H4 (cell line): ENCODE measurements around the gene CMYA5. TPM values are rescaled to one million over a fixed set of nuclear protein-coding genes. Genes with fewer than 3 reads are reported as not detected.
"Not testable (repeated sequence)": the region's sequence is repeated elsewhere in the genome, so short reads cannot be mapped to it uniquely, and the experiment has no call there.

Source experiments
- DNase-seq: peaks from one replicate; pipeline ENCODE4 v3.0.0-alpha.2; 2015; ENCODE audit warnings: low spot score
- total RNA-seq: library from RNA; depleted of rRNA; stranded (reverse); fragments of >200 nt; shearing (Covaris generic); gene quantifications from 2 replicates; pipeline ENCODE4 v1.2.3, GENCODE V29; 2014; rRNA removed

CMYA5 gene
- total RNA-seq = 0.02 and 0.08 TPM in 2 replicates

DNA sequence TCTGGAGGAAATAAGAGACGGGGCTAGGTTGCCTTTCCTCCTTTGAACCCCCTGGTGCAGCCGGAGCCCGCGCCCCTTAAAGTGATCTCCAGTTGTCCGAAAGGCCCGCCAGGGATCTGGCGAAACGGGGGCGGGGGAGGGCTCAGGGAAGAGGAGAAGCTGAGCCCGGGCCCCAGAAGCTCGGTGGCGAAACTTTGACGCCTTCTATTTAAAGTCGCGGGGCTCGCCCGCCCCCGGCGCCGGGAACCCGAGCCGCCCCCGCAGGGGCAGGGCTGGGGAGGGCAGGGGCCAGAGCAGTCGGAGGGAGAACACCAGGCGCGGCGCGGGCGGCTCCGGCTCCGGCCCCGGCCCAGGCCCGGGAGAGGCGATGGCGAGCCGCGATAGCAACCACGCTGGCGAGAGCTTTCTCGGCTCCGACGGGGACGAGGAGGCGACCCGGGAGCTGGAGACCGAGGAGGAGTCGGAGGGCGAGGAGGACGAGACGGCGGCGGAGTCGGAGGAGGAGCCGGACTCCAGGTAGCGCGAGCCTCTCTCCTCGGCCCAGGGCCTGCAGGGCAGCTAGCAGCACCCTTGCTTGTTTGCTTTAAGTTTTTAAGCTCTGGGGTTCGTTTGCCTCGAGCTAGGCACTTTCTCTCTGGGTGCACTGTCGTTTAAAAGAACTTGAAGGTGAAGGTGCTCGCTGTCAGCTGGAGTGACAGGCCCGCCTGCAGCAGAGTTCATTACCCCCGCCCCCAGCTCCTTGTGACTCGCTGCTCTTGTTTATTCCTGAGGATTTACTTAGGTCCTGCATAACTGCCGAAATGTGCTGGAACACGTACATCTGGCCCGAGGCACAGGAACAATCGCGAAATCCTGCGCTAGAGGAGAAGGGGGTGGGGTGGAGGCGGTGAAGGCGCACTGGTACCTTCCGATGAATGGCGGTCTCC is at the start of gene CMYA5:
Gene CMYA5 (plus strand): TSS at position 296 of the 926 bp plus-strand sequence. CDS start 72 bp downstream, at position 368.
- no peak for DNase-seq

DNA sequence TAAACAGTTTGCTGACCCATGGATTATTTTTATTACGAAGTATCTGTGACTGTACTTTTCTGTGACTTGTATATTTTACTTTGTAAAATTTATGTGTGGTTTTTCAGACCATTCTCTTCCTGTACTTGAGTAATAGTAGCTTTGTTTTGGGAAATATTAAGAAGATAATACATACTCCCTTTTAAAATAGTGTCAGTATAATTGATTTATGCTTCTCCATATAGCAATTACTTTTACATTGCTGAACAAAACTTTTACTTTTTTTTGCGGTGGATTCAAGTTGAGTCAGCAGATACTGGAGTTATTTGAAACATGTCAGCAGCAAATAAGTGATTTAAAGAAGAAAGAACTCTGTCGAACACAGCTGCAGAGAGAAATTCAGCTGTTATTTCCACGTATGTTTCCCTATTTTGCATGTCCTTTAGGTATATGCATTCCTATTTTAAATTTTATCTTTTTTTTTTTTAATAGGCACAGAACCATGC is 49.0 kb upstream of the CMYA5 start:
- DNase-seq = no peak

DNA sequence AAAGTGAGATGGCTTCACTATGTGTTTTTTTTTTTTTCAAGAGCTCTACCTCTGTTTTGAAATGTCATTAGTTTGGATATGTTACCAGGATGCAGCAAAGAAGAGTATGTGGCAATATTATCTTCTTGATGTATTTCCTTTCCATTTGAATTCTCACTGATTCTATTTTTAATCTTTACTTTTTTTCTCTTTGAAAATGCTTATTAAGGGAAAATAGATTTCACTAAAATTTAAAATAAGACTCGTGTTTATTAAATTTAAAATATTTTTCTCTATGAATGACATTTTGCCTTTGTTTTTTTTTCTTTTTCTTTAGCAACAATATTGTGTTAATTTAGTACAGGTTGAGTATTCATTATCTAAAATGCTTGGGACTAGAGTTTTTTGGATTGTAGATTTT is 48.2 kb upstream of the CMYA5 start:
- no peak for DNase-seq

DNA sequence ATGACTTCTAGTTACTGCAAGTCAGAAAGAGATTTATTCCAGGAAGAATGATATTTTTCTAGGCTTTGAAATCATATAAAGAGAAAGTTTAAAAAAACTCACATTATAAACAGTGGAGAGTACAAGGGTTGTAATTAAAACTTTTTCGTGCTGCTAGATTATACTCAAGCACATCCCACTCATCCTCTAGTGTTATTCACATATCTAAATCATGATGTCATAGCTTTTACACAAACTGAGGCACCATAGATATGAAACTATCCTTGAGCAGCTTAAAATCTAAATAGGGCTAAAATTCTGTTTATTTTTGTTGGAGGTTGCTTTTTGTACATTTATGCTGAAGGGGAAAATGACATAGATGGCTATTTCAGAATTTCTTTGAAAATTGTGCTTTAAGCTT is 47.4 kb upstream of the CMYA5 start:
- no peak for DNase-seq

DNA sequence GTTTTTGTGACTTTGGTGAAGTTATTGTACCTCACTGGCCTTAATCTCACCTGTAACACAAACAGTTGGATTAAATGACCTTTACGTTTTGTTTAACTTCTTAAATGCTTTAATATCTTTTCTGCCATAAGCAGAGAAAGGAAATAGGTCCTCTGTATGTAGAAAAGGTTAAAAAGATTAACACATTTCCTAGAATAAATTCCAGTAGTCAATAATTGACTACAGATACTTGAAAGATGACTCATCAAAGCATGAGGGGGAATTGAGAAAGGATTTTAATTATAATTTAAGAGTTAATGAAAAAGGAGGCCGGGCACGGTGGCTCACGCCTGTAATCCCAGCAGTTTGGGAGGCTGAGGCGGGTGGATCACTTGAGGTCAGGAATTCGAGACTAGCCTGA is 35.8 kb upstream of the CMYA5 start:
- no peak for DNase-seq

DNA sequence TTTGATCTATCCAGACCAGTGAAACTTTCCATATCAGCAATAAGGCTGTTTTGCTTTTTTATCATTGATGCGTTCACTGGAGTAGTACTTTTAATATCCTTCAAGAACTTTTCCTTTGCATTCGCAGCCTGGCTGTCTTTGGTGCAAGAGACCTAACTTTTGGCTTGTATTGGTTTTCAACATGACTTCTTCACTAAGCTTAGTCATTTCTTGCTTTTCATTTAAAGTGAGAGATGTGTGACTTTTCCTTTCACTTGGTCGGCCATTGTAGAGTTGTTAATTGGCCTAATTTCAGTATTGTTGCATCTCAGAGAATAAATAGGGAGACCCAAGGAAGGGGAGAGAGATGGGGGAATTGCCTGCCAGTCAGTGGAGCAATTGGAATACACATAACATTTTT is 26.4 kb upstream of the CMYA5 start:
- DNase-seq = no peak

DNA sequence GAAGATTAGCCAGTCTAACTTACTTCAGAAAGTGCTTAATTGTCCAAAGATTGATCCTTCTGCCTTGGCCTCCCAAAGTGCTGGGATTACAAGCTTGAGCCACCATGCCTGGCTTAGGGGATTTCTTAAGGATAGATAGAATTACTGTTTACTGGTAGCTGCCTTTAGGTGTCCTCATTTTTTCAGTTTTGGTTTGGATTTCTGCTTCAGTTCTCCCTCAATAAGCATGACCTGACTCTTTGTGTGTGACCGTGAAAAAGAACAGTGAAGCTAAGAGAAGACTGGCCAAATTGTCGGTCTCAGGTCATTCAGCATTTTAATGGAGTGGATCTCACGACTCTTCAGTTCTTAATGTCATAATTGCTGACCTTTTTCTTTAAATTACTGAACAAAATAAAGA is 22.9 kb upstream of the CMYA5 start:
- DNase-seq = no peak

DNA sequence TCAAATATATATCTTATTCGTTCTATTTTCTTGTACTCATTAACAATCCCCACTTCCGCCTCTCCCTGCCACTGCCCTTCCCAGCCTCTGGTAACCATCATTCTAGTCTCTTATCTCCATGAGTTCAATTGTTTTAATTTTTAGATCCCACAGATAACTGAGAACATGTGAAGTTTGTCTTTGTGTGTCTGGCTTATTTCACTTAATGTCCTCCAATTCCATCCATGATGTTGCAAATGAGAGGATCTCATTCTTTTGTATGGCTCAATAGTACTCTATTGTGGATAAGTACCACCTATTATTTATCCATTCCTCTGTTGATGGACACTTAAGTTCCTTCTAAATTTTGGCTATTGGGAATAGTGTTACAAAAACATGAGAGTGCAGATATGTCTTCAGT is 17.2 kb upstream of the CMYA5 start:
- DNase-seq = no peak

DNA sequence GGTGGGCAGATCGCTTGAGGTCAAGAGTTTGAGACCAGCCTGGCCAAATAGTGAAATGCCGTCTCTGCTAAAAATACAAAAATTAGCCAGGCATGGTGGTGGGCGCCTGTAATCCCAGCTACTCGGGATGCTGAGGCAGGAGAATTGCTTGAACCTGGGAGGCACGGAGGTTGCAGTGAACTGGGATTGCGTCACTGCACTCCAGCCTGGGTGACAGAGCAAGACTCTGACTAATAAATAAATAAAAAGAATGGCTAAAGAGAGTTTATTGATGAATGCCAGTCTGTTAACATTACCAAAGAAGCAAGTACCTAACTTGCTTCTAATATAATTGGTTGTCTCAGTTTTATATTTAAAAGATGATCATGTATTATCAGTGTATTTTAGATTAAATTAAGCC is 13.3 kb upstream of the CMYA5 start:
- DNase-seq = not testable (repeated sequence)

DNA sequence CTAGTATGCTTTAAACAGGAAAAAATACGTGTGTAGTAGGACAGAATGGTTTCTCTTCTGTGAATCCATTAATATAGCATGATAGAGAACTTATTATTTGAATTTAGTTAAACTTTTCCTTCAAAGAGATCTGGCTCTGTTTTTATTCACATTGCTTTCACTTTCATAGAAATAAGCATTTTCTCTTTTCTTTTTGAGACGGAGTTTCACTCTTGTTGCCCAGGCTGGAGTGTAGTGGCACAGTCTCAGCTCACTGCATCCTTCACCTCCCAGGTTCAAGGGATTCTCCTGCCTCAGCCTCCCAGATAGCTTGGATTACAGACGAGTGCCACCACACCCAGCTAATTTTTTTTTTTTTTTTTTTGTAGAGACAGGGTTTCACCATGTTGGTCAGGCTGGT is 7.5 kb upstream of the CMYA5 start:
- DNase-seq = not testable (repeated sequence)

DNA sequence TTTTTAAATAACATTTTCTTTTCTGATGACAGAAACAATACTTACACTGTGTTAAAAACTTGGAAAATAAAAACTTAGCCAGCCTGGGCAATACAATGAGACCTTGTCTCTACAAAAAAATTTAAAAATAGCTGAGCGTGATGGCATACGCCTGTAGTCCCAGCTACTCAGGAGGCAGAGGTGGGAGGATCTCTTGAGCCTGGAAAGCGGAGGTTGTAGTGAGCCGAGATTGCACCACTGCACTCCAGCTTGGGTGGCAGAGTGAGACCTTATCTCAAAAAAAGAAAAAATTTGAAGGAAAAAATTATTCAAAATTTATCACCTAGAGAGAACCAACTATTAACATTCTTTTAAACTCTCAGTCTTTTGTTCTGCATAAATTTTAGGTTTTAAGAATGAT is 4.9 kb upstream of the CMYA5 start:
- no peak for DNase-seq

DNA sequence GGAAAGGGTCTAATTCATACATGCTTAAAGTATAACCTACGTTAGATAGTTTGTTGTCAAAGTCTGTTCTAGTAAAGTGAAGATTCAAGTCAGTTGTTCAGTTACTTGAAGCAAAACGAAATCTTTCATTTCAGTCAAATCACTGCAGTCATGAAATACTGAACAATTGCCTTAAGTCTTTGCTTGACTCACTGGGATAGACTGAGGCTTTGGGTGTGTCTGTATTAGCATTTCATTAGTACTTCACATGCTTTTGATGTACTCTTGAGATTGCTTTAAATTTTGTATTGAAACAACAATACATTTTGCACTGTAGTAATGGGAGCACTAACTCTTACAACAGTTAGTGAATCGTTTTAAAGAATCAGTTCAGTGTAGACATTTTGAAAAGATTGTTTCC is 4.0 kb upstream of the CMYA5 start:
- DNase-seq = no peak

DNA sequence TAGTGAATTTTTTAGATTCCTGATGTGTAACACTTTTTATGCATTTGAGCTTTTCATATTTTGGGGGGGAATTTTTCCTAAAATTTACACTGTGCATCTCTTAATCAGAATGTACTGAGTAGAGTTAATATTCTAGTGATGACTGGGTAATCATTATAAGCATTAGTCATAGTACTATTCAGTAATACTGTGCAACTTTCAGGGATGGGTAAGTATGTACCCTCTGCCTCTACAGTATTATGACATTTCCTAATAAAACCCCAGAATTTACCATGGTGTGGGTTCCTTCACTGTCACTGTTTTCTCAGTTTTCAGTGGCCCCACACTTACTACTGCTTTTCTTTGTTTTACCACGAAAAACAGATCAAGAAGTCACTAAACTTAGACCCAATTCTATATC is 2.8 kb upstream of the CMYA5 start:
- DNase-seq = no peak

DNA sequence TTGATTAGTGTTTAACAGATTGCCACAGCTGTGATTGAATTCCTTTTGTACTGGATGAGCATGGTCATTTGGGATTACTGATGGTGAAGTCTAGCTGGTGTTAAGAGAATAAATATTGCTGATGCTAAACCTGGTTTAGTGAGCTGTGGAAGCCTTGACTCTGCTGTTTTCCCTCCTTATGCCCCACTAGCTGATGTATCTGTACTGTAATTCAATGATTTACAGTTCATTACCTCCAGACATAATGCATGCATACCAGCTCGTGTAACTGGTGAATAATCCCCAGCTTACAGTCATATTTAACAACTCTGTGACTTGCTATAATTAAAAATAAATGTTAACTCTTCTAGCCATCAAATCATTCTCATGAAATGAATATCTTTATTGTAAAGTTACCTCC is 1.7 kb upstream of the CMYA5 start:
- DNase-seq = no peak

DNA sequence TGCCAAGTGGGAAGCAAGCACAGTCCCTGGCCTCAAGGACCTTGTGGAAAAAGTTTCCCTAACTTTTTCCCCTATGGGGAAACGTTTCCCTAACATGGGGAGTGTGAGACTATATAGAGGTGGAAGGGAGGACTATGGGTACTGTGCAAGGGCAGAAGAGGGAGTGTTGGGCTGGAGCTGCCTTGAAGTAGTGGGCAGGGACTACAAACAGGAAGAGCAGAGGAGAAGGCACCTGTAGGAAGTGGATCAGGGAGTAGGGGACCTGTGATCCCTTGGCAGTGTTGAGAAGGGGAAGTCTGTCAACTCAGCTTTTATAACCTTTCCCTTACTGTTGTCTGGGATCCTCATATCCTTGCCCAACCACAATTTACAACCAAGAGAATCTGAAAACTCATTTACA is 1.4 kb downstream of the CMYA5 start:
- no peak for DNase-seq

DNA sequence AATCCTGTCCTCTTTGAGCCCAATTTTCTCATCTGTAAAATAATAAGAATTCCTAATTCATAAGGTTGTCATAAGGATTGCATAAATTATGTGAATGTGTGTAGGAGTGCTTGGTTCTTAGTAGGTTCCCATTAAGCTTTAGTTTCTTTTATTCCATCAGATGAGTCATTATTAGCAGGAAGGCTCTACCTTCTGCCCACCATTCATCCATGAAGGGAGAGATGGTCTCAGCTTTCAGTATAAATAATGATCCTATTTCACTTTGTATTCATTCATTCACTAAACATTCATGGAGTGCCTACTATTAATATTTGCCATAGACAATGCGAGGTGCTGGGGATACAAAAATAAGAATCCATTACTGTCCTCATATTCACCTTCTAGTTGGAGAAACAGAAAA is 3.0 kb downstream of the CMYA5 start:
- no peak for DNase-seq

DNA sequence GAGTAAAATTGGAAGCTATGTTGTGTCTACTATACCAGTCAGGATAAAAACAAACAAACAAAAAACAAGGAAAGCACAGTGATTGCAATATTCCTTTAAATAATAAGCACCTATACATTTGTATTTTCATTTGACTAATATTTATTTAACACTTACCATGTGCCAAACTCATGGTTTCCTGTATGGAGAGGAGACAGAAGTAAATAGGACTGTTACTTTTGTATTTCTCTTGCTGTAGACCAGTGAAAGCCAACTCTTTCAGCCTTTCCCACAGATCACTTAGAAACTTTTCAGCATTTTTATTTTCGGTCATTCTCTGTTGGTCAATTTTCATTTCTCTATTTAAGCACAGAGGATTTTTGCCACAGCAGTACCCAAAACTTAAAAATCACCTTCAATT is 4.5 kb downstream of the CMYA5 start:
- DNase-seq = no peak

DNA sequence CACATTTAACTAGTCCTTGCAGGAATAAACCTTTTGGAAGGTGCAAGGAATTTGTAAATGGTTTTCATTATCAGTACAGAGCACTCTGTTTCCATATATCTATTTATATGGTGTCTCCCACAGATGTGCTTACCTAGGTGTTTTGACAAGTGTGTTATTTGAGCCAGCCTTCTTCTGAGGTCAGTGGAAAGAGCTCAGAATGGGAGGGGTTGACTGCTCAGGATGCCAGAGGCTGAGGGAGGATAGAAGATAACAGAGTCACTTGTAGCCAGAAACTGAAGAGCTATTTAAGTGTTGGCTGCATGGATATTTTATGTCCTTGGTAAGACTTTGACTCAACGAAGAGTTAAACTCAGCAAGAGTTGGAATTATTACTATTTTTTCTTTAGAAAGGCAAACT is 5.0 kb downstream of the CMYA5 start:
- no peak for DNase-seq

DNA sequence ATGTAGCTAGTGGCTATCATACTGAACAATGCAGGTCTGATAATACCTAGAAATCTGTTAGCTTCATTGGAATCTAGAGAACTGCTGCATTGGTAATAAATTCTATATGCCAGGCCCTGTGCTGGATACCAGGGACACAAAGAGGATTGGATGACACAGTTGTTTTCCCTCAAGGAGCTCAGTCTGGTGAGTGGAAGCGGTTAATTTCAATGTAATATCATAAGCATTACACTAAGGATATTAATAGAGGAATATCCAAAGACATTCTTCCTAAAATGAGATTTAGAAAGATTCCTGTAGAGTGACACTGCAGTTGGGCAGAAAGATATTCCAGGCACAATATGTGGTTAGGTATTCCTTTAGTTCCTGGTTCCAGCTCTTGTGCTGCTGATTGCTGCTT is 5.9 kb downstream of the CMYA5 start:
- no peak for DNase-seq

DNA sequence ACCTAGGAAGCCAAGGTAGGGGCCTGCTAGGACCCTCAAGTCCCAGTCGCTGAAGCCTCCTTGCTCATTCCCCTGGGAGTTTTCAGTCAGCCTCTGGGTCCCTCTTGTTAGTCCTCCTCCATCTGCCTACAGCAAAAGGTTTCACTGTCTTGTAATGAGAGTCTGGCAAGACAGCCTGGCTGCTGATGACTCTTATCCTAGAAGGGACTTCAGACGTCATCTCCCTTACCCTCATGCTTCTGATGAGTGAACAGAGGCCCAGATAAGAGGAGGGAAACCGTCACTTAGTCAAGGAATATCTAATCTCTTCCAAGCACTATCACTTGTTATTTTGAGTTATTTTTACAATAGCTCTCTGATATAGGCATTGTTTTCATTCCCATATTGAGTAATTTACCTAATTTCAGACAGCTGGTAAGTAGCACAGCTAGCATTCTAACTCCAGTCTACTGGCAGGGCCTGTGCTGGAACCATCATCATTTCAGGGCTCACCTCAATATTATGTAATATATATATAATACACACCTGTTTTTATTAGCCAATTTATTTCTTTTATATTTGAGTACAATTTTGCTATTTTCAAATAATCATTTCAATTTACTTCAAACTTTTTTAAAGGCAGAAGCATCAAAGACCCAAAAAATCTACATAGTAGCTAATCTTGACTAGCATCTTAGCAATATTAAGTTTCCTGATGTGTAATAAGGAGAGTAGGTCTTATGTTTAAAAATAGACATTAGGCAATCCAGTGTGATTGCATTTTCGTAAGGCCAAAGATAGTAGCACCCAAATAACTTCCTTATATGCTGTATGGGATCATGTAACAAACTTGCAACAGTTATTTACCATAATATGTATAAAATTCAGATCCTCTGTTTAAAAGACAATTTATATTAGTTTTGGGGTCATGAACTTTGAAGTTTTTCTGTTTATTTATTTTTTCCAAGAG is 7.9 kb downstream of the CMYA5 start:
- no peak for DNase-seq

DNA sequence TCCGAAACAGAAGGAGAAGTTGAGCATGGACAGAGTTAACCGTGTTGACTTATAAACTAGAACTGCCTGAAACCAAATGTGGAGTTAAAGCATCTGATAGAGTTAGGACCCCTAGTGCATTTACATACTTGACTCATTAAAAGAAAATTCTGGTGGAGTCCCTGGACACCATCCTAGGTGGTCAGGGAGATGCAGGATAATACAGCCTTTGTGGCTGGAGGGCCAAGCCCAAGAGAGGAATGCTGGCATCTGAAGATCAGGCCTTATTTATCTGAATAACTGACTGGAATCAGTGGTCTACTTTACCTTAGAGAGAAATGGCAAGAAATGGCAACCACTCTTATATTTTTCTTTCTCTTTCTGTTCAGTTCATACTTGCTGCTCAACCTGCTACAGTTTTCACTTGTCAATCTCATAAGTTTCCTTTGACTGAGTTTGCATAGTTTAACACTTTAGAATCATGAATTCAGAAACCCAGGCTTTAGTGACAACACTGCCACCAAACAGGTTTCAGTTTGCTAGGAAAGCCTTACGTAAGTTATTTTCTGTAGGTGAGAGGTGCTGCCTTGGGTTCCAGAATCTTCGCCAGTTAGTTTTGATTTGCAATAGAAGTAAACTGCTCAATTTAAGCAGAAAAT is 10.2 kb downstream of the CMYA5 start:
- DNase-seq = no peak
